GM21390 (cell line): Measurements from ENCODE around the gene APC.
"Not testable (repeated sequence)": the region's sequence is repeated elsewhere in the genome, so short reads cannot be mapped to it uniquely, and the experiment has no call there.

ENCODE experiments used
- ATAC-seq: cut with Tn5 transposase; IDR thresholded peaks from one replicate; pipeline ENCODE4 v1.9.1; 2021; ENCODE audit not compliant: unreplicated experiment

The APC gene

DNA sequence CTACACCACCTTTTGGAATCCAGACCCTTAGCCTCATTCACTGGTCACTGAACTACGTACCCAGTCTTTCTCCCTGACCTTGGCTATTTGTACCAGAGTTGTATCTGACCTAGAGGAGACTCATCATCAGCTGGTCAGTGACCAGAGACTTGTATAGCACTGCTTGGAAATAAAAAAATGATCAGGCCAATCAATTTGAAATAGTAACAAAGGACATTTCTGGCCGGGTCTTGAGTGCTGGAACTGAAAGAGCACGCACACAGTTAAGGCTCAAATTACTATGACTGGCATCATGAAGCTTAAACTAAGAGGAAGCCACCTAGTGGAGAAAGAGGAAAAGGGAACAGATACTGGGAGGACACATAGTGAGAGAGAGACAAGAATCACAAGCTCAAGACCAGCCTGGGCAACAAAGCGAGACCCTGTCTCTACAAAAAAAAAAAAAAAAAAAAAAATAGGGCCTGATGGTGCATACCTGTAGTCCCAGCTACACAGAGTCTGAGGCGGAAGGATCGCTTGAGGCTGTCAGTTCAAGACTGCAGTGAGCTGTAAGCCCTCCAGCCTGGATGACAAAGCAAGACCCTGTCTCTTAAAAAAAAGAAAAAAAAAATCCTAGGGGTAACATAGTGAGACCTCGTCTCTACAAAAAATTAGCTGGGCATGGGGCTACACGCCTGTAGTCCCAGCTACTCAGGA is 110.6 kb downstream of the APC start:
- peak; percentile 100 for ATAC-seq

DNA sequence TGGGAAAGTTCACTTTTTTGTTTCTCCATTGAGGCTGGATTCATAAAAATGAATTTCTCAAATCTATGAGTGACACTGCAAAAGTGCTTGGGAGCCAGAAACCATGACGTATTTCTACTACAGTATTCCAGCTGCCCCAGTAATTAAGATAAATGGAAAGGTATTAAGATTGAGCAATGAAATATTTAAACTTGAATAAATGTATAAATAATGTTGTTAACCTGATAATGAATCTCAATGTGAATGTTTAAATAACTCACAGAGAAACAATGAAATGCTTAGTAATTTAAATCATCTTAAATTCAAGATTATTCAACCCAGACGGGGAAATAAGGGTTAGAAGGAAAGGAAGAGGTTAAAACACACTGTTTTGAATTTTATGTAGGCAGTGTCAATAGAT is 112.2 kb downstream of the APC start:
- ATAC-seq: no peak

DNA sequence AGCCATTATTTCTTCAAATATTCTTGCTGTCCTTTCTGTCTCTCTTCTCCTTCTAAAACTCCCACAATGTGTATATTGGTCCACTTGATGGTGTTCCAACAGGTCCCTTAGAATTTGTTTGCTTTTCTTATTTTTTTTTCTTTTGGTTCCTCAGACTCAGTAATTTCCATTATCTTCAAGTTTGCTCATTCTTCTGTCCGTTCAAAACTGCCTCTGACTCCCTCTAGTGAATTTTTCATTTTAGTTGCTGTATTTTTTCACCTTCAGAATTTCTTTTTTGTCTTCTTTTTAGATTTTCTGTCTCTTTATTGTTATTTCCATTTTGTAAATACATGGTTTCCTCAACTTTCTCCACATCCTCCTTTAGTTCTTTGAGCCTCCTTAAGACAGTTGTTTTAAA is 117.0 kb downstream of the APC start:
- ATAC-seq: no peak

DNA sequence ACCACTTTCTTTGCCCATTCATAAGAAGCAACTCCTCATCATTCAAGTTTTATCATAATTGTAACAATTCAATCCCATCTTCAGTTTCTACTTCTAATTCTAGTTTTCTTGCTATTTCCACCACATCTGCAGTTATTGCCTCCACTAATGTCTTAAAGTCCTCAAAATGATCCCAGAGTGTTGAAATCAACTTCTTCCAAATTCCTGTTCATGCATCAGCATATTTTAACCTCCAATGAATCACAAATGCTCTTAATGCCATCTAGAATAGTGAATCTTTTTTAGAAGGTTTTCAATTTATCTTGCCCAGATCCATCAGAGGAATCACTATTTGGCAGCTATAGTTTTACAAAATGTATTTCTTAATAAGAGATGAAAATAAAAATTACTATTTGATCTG is 120.2 kb downstream of the APC start:
- no peak for ATAC-seq

DNA sequence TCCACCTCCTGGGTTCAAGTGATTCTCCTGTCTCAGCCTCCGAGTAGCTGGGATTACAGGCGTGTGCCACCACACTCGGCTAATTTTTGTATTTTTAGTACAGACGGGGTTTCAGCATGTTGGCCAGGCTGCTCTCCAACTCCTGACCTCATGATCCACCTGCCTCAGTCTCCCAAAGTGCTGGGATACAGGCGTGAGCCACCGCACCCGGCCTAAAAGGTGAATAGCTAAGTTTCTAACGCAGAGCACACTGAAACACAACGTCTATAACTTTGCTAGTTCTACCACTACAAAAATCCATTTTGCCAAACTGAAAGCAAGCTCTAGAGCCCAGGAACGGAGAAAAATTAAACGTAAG is 122.9 kb downstream of the APC start:
- not testable (repeated sequence) for ATAC-seq

DNA sequence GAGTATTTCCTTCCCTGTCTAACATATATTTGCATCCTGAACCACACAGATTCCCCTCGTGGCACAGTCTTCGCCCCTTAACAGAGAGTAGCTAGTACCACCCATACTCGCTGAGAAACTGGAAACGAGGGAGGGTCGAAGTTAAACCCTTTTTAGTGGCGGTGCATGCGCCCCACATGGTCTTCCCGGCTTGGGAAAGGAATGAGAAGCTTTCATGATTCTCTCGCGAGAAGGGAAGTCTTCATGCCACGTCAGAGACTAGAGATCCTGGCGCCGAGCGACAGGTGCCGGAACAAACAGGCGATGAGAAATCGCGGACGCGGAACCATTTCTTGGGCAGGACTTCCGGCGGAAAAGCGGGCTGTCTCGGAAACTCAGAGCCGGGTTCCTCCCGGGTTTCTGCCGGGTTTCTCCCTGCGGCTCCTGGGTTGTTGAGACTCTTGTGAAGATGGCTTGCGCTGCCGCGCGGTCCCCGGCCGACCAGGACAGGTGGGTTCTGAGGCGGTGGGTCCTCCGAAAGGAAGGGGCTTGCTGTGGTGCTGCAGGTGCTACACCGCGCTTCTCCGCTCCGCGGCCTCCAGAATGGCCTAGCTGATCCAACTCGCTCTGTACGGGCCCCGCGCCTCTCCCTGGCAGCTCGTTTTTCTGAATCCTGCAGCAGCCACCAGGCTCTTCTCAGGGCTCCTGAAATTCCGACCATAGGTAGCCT is 123.4 kb downstream of the APC start, which contains the start of gene SRP19:
SRP19 (plus strand) TSS at position 359 of the 709 bp plus-strand sequence; CDS start at position 449, 90 bp downstream.
- peak; percentile 97 for ATAC-seq

DNA sequence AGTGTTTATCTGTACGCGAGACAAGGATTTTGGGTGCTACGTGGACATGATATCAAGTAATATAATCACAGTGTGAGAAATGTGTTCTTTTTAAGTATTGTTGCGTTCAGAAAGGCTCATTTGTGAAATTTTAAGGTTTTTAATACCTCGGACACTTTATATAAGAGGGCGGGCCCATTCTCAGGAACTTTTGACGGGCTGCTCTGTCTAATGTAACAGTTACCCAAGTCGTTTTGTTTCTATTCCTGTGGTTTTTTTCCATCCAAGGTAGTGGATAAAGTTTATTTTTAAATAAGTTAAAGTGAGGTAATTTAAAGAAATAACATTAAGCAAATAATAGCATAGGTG is 123.9 kb downstream of the APC start:
- ATAC-seq: no peak

DNA sequence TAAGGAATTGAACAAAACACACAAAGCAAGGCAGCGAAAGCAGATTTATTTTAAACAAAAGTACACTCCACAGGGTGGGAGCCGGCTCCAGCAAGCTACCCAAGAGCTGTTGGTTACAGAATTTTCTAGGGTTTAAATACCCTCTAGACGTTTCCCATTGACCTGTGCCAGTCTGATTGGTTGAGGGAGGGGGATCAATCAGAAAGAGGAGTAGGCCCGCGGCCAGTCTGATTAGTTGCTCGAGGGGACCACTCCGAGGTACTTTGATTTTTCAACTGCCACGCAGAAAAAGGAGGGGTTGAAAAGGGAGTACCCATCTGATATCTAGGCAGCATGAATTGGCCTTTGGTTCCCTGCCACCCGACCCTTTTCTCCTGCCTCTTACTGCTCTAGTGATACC is 124.4 kb downstream of the APC start:
- no peak for ATAC-seq

DNA sequence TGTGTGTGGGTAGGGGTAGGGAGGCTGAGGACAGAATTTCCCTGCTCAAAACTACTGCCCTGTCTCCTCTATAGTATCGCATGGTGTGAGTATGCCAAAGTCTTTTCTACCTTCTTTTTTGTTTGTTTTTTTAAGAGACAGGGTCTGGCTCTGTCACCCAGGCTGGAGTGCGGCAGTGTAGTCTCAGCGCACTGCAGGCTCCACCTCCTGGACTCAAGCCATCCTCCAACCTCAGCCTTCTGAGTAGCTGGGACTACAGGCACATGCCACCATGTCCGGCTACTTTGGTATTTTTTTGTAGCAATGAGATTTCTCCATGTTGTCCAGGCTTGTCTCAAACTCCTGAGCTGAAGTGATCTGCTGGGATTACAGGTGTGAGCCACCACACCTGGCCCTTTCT is 125.9 kb downstream of the APC start:
- no peak for ATAC-seq

DNA sequence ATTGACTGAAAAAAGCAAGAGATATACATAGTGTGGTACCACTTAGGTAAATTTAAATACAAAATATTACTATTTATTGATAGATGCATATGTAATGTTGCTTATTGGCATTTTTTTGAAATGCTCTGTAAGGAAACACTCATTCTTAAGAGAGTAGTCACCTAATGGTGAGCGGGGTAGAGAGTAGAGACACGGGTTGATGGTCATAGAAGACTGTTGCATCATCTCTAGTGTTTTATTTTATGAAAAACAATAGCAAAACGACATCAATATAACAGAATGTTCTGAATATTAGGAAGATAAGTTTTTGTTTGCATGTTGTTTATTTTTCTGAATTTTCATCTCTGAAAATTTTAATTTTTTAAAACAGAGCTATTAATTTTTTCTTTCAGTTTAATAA is 127.4 kb downstream of the APC start:
- no peak for ATAC-seq

DNA sequence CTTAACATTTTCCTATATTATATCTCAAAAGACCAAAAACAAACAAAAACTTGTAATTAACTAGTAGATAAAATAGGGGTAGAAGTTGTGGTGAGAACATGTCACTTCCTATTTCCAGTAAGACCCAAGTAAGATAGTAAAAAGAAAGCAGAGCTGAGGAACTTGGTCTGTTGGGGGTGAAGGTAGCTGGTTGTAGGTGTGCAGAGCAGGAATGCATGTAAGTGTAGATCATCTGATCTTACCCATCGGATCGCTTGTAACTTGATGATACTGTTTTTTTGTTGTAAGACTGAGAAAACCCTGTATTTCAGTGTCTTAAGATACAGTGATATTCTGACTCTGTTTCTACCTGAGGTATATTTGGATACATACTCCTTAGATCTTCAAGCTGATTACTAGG is 129.1 kb downstream of the APC start:
- no peak for ATAC-seq

DNA sequence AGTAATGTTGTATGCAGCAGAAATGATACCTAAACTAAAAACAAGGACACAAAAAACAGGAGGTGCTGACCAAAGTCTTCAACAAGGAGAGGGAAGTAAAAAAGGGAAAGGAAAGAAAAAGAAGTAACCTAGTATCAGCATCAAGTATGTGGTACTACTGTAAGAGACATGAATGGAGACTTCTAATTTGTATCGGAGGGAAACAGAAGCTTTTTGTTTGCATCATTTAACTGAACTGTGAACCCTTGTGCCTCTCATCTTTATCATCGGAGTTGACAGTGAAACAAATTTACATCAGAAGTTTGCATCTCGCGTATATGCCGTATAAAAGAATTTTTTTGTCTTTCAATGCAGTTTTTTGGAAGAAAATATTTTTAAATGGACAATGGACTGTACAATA is 129.7 kb downstream of the APC start:
- no peak for ATAC-seq

DNA sequence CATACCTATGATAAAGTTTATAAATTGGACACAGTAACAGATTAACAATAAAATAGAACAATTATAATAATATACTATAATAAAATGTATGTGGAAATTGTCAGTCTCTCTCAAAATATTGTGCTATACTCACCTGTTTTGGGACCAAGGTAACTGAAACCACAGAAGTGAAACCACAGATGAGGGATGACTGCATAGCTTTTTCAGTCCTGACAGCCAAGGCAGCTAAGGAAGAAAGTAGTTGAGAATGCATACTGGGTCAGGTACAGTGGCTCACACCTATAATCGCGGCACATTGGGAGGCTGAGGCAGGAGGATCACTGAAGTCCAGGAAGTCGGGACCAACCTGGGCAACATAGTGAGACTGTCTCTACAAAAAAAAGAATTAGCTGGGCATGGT is 132.3 kb downstream of the APC start:
- ATAC-seq: peak; percentile 87

DNA sequence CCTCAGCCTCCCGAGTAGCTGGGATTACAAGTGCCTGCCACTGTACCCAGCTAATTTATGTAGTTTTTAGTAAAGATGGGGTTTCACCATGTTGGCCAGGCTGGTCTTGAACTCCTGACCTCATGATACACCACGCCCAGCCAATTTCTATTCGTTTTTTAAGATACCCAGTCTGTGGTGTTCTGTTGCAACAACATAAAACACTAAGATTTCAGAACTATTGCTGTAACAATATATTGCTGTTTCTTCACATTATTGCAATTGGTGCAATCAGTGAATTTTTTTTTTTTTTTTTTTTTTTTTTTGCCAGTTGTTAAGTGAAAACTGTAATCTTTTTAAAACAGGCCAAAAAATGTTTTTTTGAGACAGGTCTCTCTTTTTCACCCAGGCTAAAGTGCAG is 133.3 kb downstream of the APC start:
- ATAC-seq: no peak

DNA sequence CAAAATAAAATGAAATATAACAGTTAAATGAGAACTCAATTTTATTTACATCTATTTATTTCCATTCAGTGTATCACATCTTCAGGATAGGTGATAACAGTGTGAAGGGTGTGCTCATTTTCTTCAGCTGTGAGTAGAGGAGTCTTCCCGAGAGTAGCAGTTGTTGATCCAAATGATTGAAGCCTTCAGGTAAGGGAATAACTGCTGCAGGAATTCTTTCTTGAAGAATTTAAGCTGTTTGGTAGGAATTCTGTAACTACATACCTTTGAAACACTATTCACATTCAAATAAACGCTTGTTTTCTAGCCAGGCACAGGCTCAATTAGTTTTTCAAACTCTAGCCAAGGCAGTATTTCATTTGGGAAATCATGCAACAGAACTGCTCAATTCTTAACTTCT is 138.7 kb downstream of the APC start:
- ATAC-seq: no peak

DNA sequence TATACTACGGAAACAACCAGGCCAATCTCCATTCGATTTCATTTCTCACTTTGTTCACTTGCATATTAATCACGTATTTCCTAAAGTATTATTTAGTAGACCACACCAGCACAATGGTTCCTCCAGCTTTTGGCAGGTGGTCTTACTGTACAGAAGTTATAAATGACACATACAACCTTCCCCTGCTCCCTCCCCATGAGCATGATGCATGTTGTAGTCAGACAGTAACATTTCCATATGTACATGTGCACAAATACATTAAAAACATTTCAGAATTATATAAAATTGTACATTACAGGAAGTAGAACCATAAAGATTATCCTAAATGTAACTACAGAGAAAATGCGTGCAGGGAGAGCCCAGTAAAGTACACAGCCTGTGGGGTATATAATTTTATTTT is 140.4 kb downstream of the APC start:
- no peak for ATAC-seq

DNA sequence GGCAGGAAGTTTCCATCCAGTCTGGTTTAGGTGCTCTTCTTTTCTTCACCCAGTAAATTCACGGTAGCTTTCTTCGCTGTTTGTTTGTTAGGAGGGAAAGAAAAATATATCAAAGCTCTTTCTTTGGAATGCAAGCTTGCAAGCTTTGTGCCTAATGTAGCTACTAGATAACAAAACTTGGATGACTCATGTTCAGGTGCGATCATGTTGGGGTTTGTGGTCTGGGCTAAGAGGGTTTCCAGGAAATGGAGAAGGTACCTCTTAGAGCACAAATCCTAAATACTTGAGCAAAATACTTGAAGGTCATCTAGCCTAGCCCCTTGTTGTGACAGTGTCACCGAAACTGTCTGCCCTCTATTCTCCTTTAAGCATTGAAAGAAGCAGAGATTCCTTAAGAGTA is 141.1 kb downstream of the APC start:
- ATAC-seq: no peak

DNA sequence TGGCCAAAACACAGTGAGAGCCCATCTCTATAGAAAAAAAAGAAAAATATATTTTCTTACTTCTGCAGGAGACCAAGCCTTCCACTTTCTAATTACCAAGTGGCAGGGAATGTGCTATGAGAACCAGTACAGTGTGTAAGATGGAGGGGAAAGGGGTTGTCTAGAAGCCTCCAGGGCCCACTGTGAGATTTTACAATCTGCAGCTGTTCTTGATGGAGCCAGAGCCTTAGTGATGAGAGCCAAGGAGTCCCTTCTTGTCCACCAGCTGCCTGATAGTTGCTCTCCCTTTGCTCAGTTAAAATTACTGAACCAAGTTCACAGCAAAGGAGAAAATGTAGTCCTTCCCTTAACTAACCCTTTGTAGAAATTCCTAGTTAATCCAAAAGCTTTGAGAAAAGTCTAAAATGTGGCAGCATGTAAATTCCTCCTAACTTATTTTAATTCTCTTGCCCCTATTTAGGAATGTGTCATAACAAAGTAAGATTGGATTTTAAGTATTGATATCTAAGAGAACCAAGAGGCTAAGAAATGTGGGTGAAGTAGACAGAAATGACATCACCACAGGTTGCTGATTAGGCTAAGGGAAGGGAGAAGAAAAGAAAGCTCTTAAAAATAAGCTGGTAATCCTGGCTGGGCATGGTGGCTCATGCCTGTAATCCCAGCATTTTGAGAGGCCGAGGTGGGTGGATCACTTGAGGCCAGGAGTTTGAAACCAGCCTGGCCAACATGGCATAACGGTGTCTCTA is 142.7 kb downstream of the APC start:
- no peak for ATAC-seq

DNA sequence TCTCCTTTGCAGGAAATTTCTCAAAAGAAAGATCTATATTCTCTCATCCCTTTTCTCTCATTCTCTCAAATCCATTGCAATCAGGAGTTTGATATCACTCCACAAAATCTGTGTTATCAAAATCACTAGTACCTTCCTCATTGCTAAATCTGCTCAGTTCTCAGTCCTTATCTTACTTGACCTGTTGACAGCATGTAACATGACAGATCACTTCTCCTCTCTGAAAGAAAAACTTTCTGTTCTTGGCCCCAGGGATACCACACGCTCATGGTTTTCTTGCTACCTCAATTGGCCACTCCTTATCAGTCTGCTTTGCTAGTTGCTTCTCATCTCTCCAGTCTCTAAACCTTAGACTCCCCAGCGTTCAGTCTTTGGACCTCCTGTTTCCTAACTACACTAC is 145.5 kb downstream of the APC start:
- no peak for ATAC-seq

DNA sequence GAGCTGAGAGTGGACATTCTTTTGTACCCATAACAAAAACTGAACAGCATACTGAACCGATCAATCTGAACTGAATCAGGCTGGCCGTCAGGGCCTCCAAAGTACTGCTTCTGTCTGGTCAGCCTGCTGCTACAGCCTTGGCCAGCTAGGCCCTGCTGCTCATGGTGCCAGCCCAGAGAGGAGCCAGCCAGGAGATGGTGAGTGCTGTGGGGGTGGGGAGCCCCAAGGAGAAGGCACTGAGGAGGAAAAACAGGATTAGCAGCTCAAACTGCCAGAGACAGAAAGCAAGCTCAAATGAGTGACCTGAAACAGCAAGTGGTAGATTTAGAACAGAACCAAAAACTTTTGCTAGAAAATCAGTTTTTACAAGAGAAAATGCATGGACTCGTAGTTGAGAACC is 147.3 kb downstream of the APC start:
- no peak for ATAC-seq

DNA sequence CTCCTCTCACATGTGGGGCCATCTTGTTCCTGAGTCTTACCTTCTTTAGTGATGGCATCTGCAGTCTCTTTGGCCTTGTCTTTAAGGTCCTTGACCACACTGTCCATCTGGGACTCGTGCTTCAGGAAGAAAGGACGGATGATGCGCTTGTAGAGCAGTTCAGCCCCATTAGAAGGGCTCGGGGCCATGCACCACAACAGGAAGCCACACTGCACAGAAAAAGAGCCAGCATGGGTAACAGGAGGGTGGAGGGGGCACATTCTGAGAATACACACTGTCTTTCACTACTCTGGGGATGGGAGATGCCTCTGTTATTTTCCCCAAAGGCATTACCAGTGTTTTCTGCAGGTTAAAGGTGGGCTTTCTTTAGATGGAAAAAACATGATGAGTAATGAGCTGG is 149.3 kb downstream of the APC start:
- no peak for ATAC-seq

DNA sequence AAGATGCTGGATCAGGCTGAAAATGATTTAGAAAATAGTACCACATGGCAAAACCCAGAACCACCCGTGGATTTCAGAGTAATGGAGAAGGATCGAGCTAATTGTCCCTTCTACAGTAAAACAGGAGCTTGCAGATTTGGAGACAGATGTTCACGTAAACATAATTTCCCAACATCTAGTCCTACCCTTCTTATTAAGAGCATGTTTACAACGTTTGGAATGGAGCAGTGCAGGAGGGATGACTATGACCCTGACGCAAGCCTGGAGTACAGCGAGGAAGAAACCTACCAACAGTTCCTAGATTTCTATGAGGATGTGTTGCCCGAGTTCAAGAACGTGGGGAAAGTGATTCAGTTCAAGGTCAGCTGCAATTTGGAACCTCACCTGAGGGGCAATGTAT is 154.4 kb downstream of the APC start:
- not testable (repeated sequence) for ATAC-seq
